ENCODE results near the gene USP37. TPM values are rescaled to one million over a fixed set of nuclear protein-coding genes. Genes with fewer than 3 reads are reported as not detected.
A peak's percentile ranks its signal among the peaks of the same experiment; 100 is the strongest.

Gene USP37
- total and polyA plus RNA-seq, 2 of the 13 experiments (the other 11 are each of a cell fraction or from before 2014, with no cell fraction given) = 6.5 to 30.6 TPM

DNA sequence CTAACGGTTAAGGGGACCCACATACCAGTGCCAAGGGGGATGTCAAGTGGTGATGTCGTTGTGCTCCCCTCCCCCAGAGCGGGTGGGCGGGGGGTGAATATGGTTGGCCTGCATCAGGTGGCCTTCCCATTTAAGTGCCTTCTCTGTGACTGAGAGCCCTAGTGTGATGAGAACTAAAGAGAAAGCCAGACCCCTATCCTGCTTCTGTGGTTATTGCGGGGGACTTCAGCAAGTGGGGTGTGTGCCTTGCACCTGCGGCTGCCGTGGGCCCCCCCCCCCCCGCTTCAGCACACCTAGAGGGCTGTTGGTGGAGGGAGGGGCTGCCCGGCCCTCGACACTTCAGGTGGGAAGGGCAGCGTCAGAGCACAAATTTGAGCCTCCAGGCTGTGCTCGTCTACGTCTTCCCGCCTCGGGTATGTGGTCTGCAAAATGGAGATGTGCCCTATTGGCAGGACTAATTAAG is 162.4 kb downstream of the USP37 start (continued):
- TF ChIP-seq ZNF75D (CRISPR knock-in tag; IDR thresholded peaks at IDR 0.05; ENCODE audit: borderline replicate concordance) (0 out of 2 replicates have a peak, but pooled peaks have one; percentile 38), HMG20A (CRISPR knock-in tag; IDR thresholded peaks at IDR 0.05; ENCODE audit: borderline replicate concordance) (no peak), POLR2AphosphoS5 (IDR thresholded peaks at IDR 0.05; ENCODE audit: low read depth, low read length) (peak; percentile 82), ZNF747 (CRISPR knock-in tag; IDR thresholded peaks at IDR 0.05; ENCODE audit: borderline replicate concordance) (peak; percentile 15; the same call in 1 of the 2 replicates), FOSL2 (CRISPR knock-in tag; IDR thresholded peaks at IDR 0.05) (no peak), HDAC6 (IDR thresholded peaks at IDR 0.05; ENCODE audit: low read depth, low read length) (no peak)

GRCh38 chr2:218405086-218405745 is 162.9 kb downstream of the USP37 start:
- Histone ChIP-seq H3K36me3 (replicated peaks in 1 of 2; ENCODE audit: control insufficient read depth in 1 of 2, insufficient read depth in 2 of 2, low read length in 2 of 2) (peaks cover 24 to 38% of the 10 kb centered on the region in 2 experiments; a peak in 4 of 5 replicates), H2AFZ (ENCODE audit: low read length) (no peak overlapping the region), H3K4me3 (replicated peaks in 1 of 3; ENCODE audit: insufficient read depth in 1 of 3, low read depth in 2 of 3, low read length in 3 of 3) (peak overlapping the region; percentile 32 to 68 (median 51); a peak in 5 of 6 replicates), H3K27me3 (ENCODE audit: control insufficient read depth in 1 of 2, insufficient read depth in 2 of 2, low read length in 2 of 2) (no peaks in the 10 kb centered on the region), H3K9me3 (ENCODE audit: low read length) (no peaks in the 10 kb centered on the region), H3K4me1 (ENCODE audit: insufficient read depth, low read length) (peaks cover 65% of the 10 kb centered on the region), H4K20me1 (ENCODE audit: insufficient read depth, low read length) (no peaks in the 10 kb centered on the region; the same call in 1 of the 2 replicates), H3K9ac (ENCODE audit: insufficient read depth, low read depth, low read length) (peak overlapping the region; percentile 61), H3K79me2 (ENCODE audit: insufficient read depth, low read length) (peaks cover 28% of the 10 kb centered on the region), H3K4me2 (ENCODE audit: low read depth, low read length) (peak overlapping the region; percentile 86), H3K27ac (ENCODE audit: extremely low read length, insufficient read depth, low read length) (peak overlapping the region; percentile 79)
- no peak for FAIRE-seq
- intact Hi-C loops (cut with micrococcal nuclease; ENCODE audit: unreplicated experiment) = no loop called here
- 61% methylated on average over 8 of the region's 8 CpGs for WGBS (ENCODE audit: low lambda C conversion rate)
- in situ Hi-C loops (cut with HindIII; ENCODE audit: extremely low pct_ligation_motif_present, low pct_unique_long_range_greater_than_20kb) = loop anchor here (5.0 kb wide), 1 partner anchor 62 kb away; no protein-coding TSS in a partner anchor
- ATAC-seq = peak; percentile 4
- CTCF ChIA-PET (ENCODE audit: low intra/inter-chr PET ratio, low total read pairs) = no interaction called here
- BruUV-seq (replicated peaks) = no TSS peak
- POLR2A ChIA-PET = interaction anchor here (0.8 to 4.2 kb wide), 18 partner anchors 9 to 254 kb away, joined by 3 to 56 read pairs (median 6); partner anchors contain the start of genes AAMP, BCS1L, PNKD and TMBIM1
- DNase-seq (ENCODE audit: low spot score) = no peak
- TF ChIP-seq ZNF333 (CRISPR knock-in tag; IDR thresholded peaks at IDR 0.05; ENCODE audit: borderline replicate concordance) (peak; percentile 74; the same call in 1 of the 2 replicates), ZNF280D (CRISPR knock-in tag; IDR thresholded peaks at IDR 0.05) (peak; percentile 21; the same call in 1 of the 2 replicates), ZMAT3 (CRISPR knock-in tag; conservative IDR thresholded peaks at IDR 0.05) (0 out of 2 replicates have a peak, but pooled peaks have one; percentile 21), ZSCAN30 (CRISPR knock-in tag; IDR thresholded peaks at IDR 0.05) (0 out of 2 replicates have a peak, but pooled peaks have one; percentile 87), NFKB2 (CRISPR knock-in tag; IDR thresholded peaks at IDR 0.05; ENCODE audit: borderline replicate concordance) (peak; percentile 12; the same call in 1 of the 2 replicates)
- TF ChIP-seq, protein P1, sequence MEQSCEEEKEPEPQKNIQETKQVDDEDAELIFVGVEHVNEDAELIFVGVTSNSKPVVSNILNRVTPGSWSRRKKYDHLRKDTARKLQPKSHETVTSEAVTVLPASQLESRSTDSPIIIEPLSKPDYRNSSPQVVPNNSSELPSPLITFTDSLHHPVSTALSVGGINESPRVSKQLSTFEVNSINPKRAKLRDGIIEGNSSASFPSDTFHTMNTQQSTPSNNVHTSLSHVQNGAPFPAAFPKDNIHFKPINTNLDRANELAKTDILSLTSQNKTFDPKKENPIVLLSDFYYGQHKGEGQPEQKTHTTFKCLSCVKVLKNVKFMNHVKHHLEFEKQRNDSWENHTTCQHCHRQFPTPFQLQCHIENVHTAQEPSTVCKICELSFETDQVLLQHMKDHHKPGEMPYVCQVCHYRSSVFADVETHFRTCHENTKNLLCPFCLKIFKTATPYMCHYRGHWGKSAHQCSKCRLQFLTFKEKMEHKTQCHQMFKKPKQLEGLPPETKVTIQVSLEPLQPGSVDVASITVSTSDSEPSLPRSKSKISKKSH (CRISPR knock-in tag; IDR thresholded peaks at IDR 0.05; ENCODE audit: borderline replicate concordance) = 0 out of 2 replicates have a peak, but pooled peaks have one; percentile 9
- TF ChIP-seq, protein P2, sequence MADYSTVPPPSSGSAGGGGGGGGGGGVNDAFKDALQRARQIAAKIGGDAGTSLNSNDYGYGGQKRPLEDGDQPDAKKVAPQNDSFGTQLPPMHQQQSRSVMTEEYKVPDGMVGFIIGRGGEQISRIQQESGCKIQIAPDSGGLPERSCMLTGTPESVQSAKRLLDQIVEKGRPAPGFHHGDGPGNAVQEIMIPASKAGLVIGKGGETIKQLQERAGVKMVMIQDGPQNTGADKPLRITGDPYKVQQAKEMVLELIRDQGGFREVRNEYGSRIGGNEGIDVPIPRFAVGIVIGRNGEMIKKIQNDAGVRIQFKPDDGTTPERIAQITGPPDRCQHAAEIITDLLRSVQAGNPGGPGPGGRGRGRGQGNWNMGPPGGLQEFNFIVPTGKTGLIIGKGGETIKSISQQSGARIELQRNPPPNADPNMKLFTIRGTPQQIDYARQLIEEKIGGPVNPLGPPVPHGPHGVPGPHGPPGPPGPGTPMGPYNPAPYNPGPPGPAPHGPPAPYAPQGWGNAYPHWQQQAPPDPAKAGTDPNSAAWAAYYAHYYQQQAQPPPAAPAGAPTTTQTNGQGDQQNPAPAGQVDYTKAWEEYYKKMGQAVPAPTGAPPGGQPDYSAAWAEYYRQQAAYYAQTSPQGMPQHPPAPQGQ (CRISPR knock-in tag; IDR thresholded peaks at IDR 0.05; ENCODE audit: borderline replicate concordance) = peak; percentile 91

Measured in HepG2 (cell line).